GM21367 (cell line): Measurements from ENCODE around the gene MAT1A.
"Not testable (repeated sequence)": the region's sequence is repeated elsewhere in the genome, so short reads cannot be mapped to it uniquely, and the experiment has no call there.

ENCODE experiments used
- ATAC-seq: cut with Tn5 transposase; IDR thresholded peaks from one replicate; pipeline ENCODE4 v1.9.1; 2021; ENCODE audit not compliant: unreplicated experiment

MAT1A gene

GRCh38 chr10:80234331-80235235 lies 54.9 kb downstream of the MAT1A start:
- ATAC-seq: peak; percentile 100

- ATAC-seq: not testable (repeated sequence)
These were observed 55.6 kb downstream of the MAT1A start for GRCh38 chr10:80233871-80234270.

GRCh38 chr10:80226723-80227122 lies 62.7 kb downstream of the MAT1A start:
- peak; percentile 52 for ATAC-seq

- not testable (repeated sequence) for ATAC-seq
These were observed 66.4 kb downstream of the MAT1A start for GRCh38 chr10:80223031-80223419.
